Activated T-cell treated with anti-CD3 and anti-CD28 coated beads, Interleukin-2, amount 50 U/mL, for 24 hours (primary cell): ENCODE measurements around the gene METRN.

Experiments
- DNase-seq: peaks from one replicate; pipeline ENCODE4 v3.0.0-alpha.2; 2020
- H3K27ac Mint-ChIP-seq: 2 replicates; pipeline ENCODE4 v1.8.0; 2020; ENCODE audit warnings: mild to moderate bottlenecking, mixed read lengths
- H3K27me3 Mint-ChIP-seq: 2 replicates; pipeline ENCODE4 v1.8.0; 2020; ENCODE audit warnings: mixed read lengths
- H3K36me3 Mint-ChIP-seq: 2 replicates; pipeline ENCODE4 v1.8.0; 2020; ENCODE audit warnings: low read depth, mixed read lengths
- H3K4me1 Mint-ChIP-seq: 2 replicates; pipeline ENCODE4 v1.8.0; 2020; ENCODE audit warnings: low read depth, mixed read lengths
- H3K4me3 Mint-ChIP-seq: 2 replicates; pipeline ENCODE4 v1.8.0; 2020; ENCODE audit warnings: mild to moderate bottlenecking, moderate library complexity, mixed read lengths
- H3K9me3 Mint-ChIP-seq: 2 replicates; pipeline ENCODE4 v1.8.0; 2020; ENCODE audit warnings: mixed read lengths

The METRN gene

DNA sequence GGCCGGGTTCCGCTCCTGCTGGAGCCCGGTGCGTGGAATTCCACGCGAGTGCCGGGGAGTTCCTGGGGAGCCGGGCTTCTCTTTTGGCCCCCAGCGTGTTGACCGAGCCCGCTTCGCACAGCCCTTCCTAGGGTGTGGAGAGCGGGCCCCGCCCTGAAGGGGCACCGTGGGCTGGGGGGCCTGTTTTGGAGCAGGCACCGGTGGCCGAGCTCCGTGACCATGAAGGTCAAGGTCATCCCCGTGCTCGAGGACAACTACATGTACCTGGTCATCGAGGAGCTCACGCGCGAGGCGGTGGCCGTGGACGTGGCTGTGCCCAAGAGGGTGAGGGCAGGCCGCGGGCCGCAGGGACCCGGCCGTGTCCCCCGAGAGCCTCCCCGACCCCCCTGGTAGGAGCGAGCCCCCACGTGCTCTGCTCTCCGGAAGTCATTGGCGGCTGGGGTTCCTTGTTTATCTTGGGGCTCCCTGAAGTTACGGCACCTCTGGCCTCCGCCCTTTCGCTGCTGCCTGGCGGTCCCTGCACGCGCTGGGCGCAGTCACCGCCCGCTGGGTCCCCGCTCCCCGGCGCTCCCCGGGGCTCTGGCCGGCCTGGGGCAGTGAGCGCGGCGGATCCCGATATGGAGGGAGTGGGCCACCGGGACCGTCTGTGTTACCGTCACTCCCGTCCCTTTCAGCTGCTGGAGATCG is 12.5 kb downstream of the METRN start:
- peaks cover 28% of the 10 kb centered on the region for H3K36me3 Mint-ChIP-seq
- no peaks in the 10 kb centered on the region for H3K9me3 Mint-ChIP-seq
- H3K4me1 Mint-ChIP-seq, result peaks cover 9% of the 10 kb centered on the region
- H3K27ac Mint-ChIP-seq, result no peak overlapping the region
- DNase-seq, result peak; percentile 64
- no peaks in the 10 kb centered on the region for H3K27me3 Mint-ChIP-seq
- peak overlapping the region; percentile 70 for H3K4me3 Mint-ChIP-seq

DNA sequence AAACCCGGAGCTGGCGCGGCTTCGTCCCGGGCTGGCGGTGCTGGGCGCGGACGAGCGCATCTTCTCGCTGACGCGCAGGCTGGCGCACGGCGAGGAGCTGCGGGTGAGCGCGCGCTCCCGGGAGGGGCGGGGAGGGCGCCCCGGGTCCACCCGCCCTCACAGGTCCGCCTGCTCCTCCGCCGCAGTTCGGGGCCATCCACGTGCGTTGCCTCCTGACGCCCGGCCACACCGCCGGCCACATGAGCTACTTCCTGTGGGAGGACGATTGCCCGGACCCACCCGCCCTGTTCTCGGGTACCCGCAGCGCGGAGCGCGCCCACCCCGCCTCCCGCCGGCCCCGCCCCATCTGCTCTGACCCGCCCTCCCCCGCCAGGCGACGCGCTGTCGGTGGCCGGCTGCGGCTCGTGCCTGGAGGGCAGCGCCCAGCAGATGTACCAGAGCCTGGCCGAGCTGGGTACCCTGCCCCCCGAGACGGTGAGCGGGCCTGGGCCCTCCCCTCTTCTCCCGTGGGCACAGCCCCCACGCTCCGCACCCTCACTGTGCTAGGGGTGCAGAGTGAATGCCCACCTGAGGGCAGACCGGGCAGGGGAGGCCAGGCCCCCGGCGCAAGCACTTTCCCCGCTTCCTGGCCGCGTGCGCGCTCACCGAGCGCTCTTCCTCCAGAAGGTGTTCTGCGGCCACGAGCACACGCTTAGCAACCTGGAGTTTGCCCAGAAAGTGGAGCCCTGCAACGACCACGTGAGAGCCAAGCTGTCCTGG is 13.4 kb downstream of the METRN start:
- Mint-ChIP-seq H3K4me3 (peak overlapping the region; percentile 70), H3K27me3 (no peaks in the 10 kb centered on the region), H3K36me3 (peaks cover 31% of the 10 kb centered on the region), H3K9me3 (no peaks in the 10 kb centered on the region), H3K4me1 (peaks cover 5% of the 10 kb centered on the region), H3K27ac (peak overlapping the region; percentile 63)
- peak; percentile 79 for DNase-seq

DNA sequence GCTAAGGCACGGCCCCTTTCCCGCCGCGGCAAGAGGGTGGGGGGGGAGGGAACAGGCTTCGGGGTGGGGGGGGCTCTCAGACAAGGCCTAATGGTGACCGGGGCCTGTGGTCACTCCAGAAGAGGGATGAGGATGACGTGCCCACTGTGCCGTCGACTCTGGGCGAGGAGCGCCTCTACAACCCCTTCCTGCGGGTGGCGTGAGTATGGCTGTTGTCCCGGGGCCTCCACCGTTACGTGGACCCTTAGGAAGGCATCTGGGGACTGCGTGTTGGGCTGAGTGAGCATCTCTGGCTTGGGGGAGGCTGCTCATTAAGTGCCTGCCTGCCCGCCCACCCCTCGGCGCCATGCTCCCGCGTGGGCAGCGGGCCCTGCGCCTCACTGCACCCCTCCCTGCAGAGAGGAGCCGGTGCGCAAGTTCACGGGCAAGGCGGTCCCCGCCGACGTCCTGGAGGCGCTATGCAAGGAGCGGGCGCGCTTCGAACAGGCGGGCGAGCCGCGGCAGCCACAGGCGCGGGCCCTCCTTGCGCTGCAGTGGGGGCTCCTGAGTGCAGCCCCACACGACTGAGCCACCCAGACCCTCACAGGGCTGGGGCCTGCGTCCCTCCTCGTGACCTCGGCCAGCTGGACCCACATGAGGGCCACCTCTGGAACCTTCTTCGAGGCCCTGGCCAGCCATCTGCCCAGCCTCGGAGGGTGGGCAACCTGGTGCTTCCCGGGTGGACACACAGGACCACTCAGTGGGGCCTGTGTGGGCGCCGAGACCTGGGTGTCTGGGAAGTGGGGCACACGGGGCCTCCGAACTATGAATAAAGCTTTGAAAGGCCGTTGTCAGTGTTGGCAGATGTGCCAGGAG is 14.2 kb downstream of the METRN start:
- Mint-ChIP-seq H3K27me3 (no peaks in the 10 kb centered on the region), H3K36me3 (peaks cover 33% of the 10 kb centered on the region), H3K4me1 (peaks cover 5% of the 10 kb centered on the region), H3K27ac (peak overlapping the region; percentile 63), H3K9me3 (no peaks in the 10 kb centered on the region), H3K4me3 (peak overlapping the region; percentile 70)
- peak; percentile 41 for DNase-seq

DNA sequence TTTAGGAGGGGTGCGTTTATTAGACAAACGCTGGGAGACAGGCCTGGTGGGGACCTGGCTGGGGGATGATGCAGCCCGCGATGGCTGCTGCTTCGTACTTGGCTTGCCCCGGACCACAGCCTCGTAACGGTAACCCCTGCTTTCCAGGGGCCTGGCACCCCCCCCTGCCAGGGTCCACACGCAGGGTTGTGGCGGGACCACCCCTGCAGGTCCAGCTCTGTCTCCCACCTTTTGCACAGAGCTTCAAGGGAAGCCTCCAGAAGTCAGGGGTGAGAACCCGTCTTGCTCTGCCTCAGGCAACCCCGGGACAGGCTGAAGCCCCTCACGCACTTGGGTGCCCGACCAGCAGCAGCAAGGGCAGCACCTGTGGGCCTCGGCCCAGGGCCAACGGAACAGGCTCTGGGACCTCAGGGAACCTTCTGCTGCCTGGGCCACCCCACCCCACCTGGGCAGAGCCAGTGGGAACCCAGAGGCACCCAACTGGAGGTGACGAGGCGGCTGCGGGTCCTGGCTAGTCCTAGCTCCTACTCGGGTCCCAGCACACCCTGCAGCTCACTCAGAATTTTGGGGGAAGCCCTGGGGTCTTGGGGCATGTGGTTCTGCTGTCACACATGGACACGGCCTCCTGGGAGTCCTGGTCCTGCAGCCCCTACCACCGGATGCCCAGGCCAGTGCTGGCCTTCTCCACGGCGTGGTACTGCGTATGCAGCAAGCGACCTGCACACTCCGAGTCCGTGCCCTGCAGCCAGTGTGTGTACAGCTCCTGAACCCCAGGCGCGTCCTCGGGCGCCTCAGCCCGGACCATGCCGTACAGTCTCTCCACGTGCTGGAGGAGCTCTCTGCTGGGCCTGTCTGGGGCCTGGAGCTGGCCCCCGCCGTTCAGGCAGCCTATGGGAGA is 15.1 kb downstream of the METRN start:
- Mint-ChIP-seq H3K9me3 (no peaks in the 10 kb centered on the region), H3K27me3 (no peaks in the 10 kb centered on the region), H3K27ac (no peak overlapping the region), H3K4me3 (peak overlapping the region; percentile 20), H3K36me3 (peaks cover 42% of the 10 kb centered on the region), H3K4me1 (peaks cover 10% of the 10 kb centered on the region)
- peak; percentile 34 for DNase-seq

DNA sequence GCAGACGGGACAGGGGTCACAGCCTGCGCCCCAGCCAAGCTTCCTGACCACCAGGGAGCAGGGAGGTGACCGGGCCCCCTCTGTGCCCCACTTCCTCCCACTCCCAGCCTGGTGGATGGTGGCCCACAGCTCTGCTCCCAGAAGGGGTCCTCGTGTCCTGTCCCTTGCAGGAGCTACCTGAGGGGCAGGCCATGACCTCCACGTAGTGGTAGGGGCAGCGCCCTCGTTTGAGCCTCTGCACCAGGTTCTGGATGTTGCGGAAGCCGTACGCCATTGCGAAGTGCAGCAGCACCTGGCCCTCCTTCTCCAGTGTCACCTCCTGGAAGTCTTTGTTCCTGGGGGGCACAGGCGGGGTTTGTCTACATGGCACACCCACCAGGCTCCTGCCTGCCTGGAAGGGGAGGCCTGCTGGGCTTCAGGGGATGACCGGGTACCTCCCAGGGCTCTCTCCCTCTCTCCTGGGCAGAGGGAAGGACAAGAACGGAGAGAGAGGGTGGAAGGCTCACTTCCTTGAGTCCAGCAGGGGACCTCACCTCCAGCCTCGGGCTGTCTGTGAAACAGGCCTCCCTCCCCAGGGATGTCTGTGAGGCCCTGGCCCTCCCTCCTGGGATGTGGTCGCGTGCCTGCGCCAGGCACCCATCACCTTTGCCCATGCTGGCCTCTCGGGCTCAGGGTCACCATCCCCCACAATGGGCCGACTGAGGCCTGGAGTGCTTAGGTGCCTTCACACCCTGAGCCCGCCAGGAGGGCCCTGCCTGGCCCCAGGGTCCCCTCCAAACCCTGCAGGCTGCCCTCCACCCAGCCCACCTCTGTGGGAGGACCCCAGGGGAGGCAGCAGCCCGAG is 16.0 kb downstream of the METRN start:
- Mint-ChIP-seq H3K27ac (no peak overlapping the region), H3K4me3 (no peak overlapping the region), H3K9me3 (no peaks in the 10 kb centered on the region), H3K4me1 (peaks cover 17% of the 10 kb centered on the region), H3K36me3 (peaks cover 48% of the 10 kb centered on the region), H3K27me3 (no peaks in the 10 kb centered on the region)
- peak; percentile 36 for DNase-seq

DNA sequence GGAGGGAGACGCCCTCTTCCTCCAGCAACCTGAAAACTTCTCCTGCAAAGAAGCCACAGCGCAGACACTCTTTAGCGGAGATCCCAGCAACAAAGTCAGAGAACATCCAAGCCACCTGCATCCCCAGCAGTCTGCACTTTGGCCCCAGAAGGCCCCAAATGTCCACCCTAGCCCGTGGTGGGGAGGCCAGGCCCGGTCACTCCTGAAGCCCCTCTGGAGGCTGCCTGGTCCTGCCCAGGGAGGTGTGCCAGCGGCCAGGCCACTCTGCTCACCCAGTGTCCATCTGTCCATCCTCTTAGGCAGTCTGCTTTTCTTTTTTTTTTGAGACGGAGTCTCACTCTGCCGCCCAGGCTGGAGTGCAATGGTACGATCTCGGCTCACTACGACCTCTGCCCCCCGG is 17.4 kb downstream of the METRN start:
- Mint-ChIP-seq H3K9me3 (no peaks in the 10 kb centered on the region), H3K4me3 (no peak overlapping the region), H3K27me3 (no peaks in the 10 kb centered on the region), H3K27ac (no peak overlapping the region), H3K36me3 (peaks cover 63% of the 10 kb centered on the region), H3K4me1 (peaks cover 27% of the 10 kb centered on the region)
- no peak for DNase-seq

DNA sequence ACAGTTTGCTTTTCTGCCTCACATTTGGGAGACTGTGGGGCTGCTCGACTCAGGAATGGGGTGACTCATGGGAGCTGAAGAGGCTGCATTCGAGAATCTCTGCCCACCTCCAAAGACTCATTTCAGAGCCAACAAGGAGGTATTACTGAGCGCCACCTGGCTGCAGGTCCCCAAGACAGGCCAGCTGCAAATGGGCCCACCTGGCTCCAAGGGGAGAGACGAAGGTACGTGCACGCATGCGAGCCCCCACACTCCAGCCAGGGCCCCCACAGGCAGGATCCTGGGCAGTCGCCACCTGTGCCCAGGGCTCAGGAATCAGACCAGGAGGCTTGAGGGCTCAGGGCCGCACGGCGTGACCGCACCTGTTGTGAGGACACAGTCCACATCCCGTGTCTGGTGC is 18.0 kb downstream of the METRN start:
- H3K9me3 Mint-ChIP-seq, result no peaks in the 10 kb centered on the region
- peaks cover 30% of the 10 kb centered on the region for H3K4me1 Mint-ChIP-seq
- DNase-seq, result no peak
- H3K27me3 Mint-ChIP-seq, result no peaks in the 10 kb centered on the region
- no peak overlapping the region for H3K4me3 Mint-ChIP-seq
- no peak overlapping the region for H3K27ac Mint-ChIP-seq
- H3K36me3 Mint-ChIP-seq, result peaks cover 69% of the 10 kb centered on the region

DNA sequence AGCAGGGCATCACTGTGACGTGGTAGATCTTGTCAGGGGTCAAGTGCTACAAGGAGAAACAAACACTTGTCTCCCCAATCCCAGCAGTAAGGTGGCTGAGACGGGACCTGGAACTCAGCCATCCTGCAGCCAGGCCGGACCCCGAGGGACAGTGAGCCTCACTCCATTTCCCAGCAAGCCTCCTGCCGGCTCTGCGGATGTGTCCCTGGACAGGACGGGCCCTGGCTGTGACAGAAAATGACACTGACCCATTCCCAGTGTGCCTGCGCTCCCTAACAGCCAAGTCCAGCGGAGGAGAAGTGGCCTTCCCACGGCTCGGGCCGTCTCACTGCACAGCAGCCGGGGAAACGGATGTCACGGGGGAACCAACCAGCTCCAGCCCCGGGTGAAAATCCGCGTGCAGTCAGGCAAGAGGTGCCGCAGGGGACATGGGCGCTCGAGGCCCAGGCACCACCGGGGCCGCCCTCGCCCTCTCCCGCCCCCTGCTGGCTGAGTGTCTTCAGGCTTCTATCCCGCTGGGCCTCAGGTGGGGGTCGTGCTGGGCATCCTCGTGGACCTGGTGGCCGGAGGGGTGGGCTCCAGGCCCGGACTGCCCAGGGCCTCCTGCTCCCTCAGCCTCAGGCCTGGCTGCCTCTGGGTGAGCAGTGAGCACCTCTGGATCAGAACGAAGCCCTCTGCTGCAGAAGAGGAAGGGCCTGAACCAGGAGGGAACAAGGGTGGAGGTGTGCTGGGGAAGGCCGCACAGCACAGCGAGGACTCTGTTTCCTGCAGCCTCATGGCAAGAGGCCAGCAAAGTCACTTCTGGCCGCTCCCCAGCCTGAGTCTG is 18.7 kb downstream of the METRN start:
- no peaks in the 10 kb centered on the region for H3K9me3 Mint-ChIP-seq
- H3K27ac Mint-ChIP-seq, result no peak overlapping the region
- no peaks in the 10 kb centered on the region for H3K27me3 Mint-ChIP-seq

DNA sequence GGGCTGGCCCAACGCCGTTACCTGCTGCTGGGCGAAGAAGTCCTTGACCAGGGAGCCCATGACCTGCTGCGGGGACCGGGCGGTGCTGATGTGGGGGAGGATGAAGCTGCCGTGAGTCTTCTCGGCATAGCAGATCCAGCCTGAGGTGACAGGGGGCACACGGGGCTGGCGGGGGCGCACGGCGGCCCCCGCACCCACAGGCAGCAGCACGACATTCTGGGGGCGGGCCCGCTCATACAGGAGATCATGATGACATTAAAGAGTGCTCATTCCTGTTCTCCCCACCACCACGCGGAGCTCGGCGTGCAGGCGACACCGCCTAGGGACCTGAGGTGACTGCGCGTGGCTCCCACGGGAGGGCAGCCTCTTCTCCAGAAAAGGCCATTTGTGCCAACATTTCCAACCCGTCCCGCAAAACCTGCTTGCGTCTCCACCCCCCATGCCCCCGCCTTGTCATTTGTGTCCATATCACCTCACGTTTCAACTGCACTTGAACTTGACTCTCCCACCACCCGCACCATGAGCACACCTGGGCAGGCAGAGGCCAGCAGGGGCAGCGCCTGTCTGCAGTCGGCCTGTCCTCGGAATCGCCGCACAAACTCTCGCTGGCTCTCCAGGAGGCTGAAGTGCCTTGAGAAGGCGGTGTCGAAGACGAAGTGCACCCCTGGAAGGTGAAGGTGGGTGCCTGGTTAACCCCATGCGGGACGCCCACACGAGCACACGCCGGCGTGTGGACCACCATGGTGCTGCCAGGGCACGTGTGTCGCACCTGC is 19.5 kb downstream of the METRN start:
- no peaks in the 10 kb centered on the region for H3K27me3 Mint-ChIP-seq
- no peak overlapping the region for H3K4me3 Mint-ChIP-seq
- peaks cover 36% of the 10 kb centered on the region for H3K4me1 Mint-ChIP-seq
- no peak overlapping the region for H3K27ac Mint-ChIP-seq
- H3K9me3 Mint-ChIP-seq, result no peaks in the 10 kb centered on the region
- DNase-seq, result no peak
- peaks cover 78% of the 10 kb centered on the region for H3K36me3 Mint-ChIP-seq

More for the DNA sequence above, 18.7 kb downstream of the METRN start:
- Mint-ChIP-seq H3K36me3 (peaks cover 73% of the 10 kb centered on the region), H3K4me3 (no peak overlapping the region), H3K4me1 (peaks cover 32% of the 10 kb centered on the region)
- DNase-seq, result peak; percentile 62

DNA sequence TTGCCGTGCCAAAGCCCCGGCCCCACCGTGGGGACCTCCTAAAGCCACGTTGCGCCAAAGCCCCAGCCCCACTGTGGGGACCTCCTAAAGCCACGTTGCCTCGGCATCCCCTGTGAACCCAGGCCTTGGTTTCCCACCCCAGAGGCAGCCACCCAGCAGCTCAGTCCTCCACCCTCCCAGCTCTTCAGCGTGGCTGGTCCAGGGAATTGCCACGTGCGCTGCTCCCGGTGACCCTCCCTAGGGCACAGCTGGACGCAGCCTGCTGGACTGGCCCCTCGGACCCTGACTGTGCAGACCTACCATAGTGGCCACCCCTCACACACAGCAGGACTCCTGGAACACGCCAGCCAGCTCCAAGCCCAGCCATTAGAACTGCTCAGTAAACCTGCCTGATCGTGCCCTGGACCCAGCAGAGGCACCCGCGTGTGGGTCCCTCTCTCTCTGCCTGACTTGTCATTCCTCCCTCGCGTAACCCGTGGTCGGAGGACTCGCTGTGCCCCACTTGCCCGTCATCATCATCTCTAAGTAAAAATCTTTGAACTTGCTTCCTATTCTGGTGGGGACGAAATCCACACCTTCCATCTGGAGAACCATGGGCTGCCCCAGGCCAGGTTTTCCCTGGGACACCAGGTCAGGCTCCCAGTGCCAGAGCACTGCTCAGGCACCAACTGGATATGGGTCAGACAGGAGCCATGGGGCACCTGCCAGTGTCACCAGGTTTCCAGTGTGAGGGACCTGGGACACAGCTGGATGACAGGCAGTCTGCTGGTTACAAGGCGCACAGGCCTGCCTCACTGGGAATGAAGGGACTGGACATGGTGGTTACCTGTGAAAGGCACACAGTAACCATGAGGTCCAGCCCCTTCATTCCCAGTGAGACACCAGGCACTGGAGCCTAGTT is 20.3 kb downstream of the METRN start:
- peak; percentile 31 for DNase-seq
- peaks cover 78% of the 10 kb centered on the region for H3K36me3 Mint-ChIP-seq
- peak overlapping the region; percentile 42 for H3K4me3 Mint-ChIP-seq

DNA sequence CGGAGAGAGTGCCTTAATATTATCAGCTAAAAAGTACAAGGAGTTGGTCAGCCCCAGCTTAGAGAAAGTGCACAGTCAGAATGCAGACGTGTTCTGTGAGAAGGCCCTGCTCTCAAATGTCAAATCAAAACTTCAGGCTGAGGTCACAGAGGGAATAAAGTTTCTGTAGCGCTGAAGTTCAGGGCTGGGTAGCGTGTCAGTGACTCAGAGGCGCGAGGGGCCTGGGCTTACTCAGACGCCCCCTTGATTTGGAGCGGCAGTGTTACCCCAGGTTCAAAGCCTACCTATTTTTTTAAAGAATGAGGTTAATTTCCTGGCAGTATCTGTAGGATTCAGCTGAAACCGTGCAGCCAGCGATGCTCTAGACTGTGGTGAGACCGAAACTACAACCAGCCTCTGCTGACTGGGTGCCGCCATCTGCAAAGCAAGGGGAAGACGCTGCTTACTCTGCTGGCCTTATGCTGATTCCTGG is 21.1 kb downstream of the METRN start:
- peak; percentile 68 for DNase-seq
- peaks cover 43% of the 10 kb centered on the region for H3K4me1 Mint-ChIP-seq
- H3K27me3 Mint-ChIP-seq, result no peaks in the 10 kb centered on the region
- H3K36me3 Mint-ChIP-seq, result peaks cover 77% of the 10 kb centered on the region
- H3K27ac Mint-ChIP-seq, result peak overlapping the region; percentile 95
- peak overlapping the region; percentile 53 for H3K4me3 Mint-ChIP-seq
- H3K9me3 Mint-ChIP-seq, result no peaks in the 10 kb centered on the region

More for the DNA sequence above, 20.3 kb downstream of the METRN start:
- H3K4me1 Mint-ChIP-seq, result peaks cover 43% of the 10 kb centered on the region
- H3K27ac Mint-ChIP-seq, result peak overlapping the region; percentile 95
- no peaks in the 10 kb centered on the region for H3K9me3 Mint-ChIP-seq
- no peaks in the 10 kb centered on the region for H3K27me3 Mint-ChIP-seq
